Astrocyte of the cerebellum (primary cell): ENCODE results near the gene CD84.
"Not testable (repeated sequence)": the region's sequence is repeated elsewhere in the genome, so short reads cannot be mapped to it uniquely, and the experiment has no call there.

ENCODE experiments used
- DNase-seq: peaks from one replicate; pipeline ENCODE4 v3.0.0-alpha.2; 2011; ENCODE audit warnings: low read depth
- H3K4me3 ChIP-seq: 2 replicates; pipeline ENCODE4 v1.5.1; 2011; ENCODE audit warnings: mild to moderate bottlenecking, low read depth, low read length, moderate library complexity
- CTCF ChIP-seq: IDR thresholded peaks from 2 replicates; pipeline ENCODE4 v1.5.1; 2012; ENCODE audit warnings: low read length, low read depth, moderate library complexity, mild to moderate bottlenecking; ENCODE audit errors: missing control alignments
- in situ Hi-C: cut with HindIII; loops from 2 replicates; pipeline ENCODE4 v1.10.0; 2017; ENCODE audit warnings: low sequenced_read_pairs

Gene CD84

GRCh38 chr1:160567341-160567740, 12.0 kb downstream of the CD84 start:
- no peak for DNase-seq
- in situ Hi-C loops: no loop called here
- no peak for TF ChIP-seq CTCF
- no peak overlapping the region for H3K4me3 ChIP-seq

- in situ Hi-C loops: no loop called here
Observed at GRCh38 chr1:160565564-160565963, 13.7 kb downstream of the CD84 start.

GRCh38 chr1:160563230-160563629, 16.1 kb downstream of the CD84 start:
- H3K4me3 ChIP-seq, DNase-seq, in situ Hi-C loops: not testable (repeated sequence)

More at GRCh38 chr1:160565564-160565963, 13.7 kb downstream of the CD84 start:
- TF ChIP-seq CTCF: no peak
- DNase-seq: no peak
- H3K4me3 ChIP-seq: no peak overlapping the region

GRCh38 chr1:160562745-160563144, 16.6 kb downstream of the CD84 start:
- DNase-seq, H3K4me3 ChIP-seq, in situ Hi-C loops: not testable (repeated sequence)

- no peak overlapping the region for H3K4me3 ChIP-seq
- TF ChIP-seq CTCF: no peak
- DNase-seq: no peak
- in situ Hi-C loops: no loop called here
Observed at GRCh38 chr1:160560806-160561205, 18.5 kb downstream of the CD84 start.

GRCh38 chr1:160560045-160560705, 19.1 kb downstream of the CD84 start:
- H3K4me3 ChIP-seq: no peak overlapping the region
- in situ Hi-C loops: no loop called here
- TF ChIP-seq CTCF: no peak
- DNase-seq: no peak

GRCh38 chr1:160559437-160559836, 19.9 kb downstream of the CD84 start:
- DNase-seq, in situ Hi-C loops, H3K4me3 ChIP-seq: not testable (repeated sequence)

GRCh38 chr1:160558660-160559380, 20.5 kb downstream of the CD84 start:
- no peak for TF ChIP-seq CTCF
- no peak overlapping the region for H3K4me3 ChIP-seq
- in situ Hi-C loops: no loop called here
- DNase-seq: no peak
